ENCODE measurements around the gene N4BP2L1. TPM values are rescaled to one million over a fixed set of nuclear protein-coding genes. Genes with fewer than 3 reads are reported as not detected.

The N4BP2L1 gene
- total RNA-seq, 1 experiment from 2014 or later, result 1.1 TPM

DNA sequence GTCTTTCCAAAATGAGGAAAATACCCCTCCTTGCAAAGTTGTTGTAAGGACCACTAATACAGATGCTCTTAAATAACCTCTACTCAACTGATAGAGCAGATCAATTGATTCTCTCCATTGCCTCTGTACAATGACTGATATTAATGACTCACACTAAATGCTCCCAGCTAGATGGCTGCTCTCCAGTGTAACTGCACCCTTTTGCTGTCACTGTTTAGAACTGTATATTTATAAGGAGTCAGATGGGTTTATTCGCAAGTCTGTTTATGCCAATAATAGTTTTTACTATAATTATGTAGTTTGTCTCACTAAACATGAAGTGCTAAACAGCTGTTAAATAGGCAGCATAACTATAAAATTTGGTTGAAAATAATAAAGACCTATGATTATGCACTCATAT lies 21.0 kb upstream of the N4BP2L1 start:
- Histone ChIP-seq H3K36me3 (ENCODE audit: control insufficient read depth in 1 of 2, insufficient read depth in 2 of 2, low read length in 2 of 2) (no peaks in the 10 kb centered on the region), H3K27ac (ENCODE audit: low read depth, low read length) (no peak overlapping the region), H3K4me3 (replicated peaks in 1 of 2; ENCODE audit: low read depth in 1 of 2, low read length in 2 of 2) (no peak overlapping the region), H3K9me2 (ENCODE audit: insufficient read depth) (no peaks in the 10 kb centered on the region), H3K79me2 (ENCODE audit: insufficient read depth, low read length) (no peaks in the 10 kb centered on the region), H3K4me1 (ENCODE audit: control insufficient read depth in 1 of 2, insufficient read depth in 2 of 2, low read length in 2 of 2) (no peaks in the 10 kb centered on the region), H3K4me2 (ENCODE audit: low read length) (no peak overlapping the region), H3K9ac (ENCODE audit: low read length) (no peak overlapping the region), H3K9me3 (ENCODE audit: control insufficient read depth in 1 of 2, insufficient read depth in 1 of 2, low read depth in 1 of 2, low read length in 2 of 2) (no peaks in the 10 kb centered on the region), H4K20me1 (ENCODE audit: insufficient read depth) (no peaks in the 10 kb centered on the region), H2AFZ (ENCODE audit: low read depth, low read length, poor library complexity, severe bottlenecking) (no peak overlapping the region), H3K27me3 (ENCODE audit: insufficient read depth, low read length) (no peaks in the 10 kb centered on the region)
- BruUV-seq (replicated peaks), result no TSS peak
- DNase-seq (ENCODE audit: low read depth, low spot score), result no peak
- intact Hi-C loops (cut with micrococcal nuclease), result no loop called here
- TF ChIP-seq SRF (IDR thresholded peaks at IDR 0.05; ENCODE audit: low read depth) (no peak), RAD21 (IDR thresholded peaks at IDR 0.05; ENCODE audit: low read depth) (no peak), YY1 (IDR thresholded peaks at IDR 0.05; ENCODE audit: extremely low read depth, insufficient replicate concordance, low read depth, low read length) (no peak), EZH2phosphoT487 (IDR thresholded peaks at IDR 0.05; ENCODE audit: borderline replicate concordance) (no peak), TCF7L2 (IDR thresholded peaks at IDR 0.05; ENCODE audit: borderline replicate concordance, extremely low read depth, insufficient read depth, insufficient read length) (no peak), SP1 (IDR thresholded peaks at IDR 0.05; ENCODE audit: low read depth) (no peak)
- TF ChIP-seq, protein P1, sequence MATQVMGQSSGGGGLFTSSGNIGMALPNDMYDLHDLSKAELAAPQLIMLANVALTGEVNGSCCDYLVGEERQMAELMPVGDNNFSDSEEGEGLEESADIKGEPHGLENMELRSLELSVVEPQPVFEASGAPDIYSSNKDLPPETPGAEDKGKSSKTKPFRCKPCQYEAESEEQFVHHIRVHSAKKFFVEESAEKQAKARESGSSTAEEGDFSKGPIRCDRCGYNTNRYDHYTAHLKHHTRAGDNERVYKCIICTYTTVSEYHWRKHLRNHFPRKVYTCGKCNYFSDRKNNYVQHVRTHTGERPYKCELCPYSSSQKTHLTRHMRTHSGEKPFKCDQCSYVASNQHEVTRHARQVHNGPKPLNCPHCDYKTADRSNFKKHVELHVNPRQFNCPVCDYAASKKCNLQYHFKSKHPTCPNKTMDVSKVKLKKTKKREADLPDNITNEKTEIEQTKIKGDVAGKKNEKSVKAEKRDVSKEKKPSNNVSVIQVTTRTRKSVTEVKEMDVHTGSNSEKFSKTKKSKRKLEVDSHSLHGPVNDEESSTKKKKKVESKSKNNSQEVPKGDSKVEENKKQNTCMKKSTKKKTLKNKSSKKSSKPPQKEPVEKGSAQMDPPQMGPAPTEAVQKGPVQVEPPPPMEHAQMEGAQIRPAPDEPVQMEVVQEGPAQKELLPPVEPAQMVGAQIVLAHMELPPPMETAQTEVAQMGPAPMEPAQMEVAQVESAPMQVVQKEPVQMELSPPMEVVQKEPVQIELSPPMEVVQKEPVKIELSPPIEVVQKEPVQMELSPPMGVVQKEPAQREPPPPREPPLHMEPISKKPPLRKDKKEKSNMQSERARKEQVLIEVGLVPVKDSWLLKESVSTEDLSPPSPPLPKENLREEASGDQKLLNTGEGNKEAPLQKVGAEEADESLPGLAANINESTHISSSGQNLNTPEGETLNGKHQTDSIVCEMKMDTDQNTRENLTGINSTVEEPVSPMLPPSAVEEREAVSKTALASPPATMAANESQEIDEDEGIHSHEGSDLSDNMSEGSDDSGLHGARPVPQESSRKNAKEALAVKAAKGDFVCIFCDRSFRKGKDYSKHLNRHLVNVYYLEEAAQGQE (IDR thresholded peaks at IDR 0.05; ENCODE audit: low read depth), result no peak
- TF ChIP-seq, protein P2, sequence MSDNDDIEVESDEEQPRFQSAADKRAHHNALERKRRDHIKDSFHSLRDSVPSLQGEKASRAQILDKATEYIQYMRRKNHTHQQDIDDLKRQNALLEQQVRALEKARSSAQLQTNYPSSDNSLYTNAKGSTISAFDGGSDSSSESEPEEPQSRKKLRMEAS (IDR thresholded peaks at IDR 0.05), result no peak
- POLR2A ChIA-PET, result interaction anchor here (1.0 kb wide), 1 partner anchor 9 kb away, joined by 3 read pairs; no protein-coding TSS in a partner anchor
- CTCF ChIA-PET, result no interaction called here
- RAD21 ChIA-PET (ENCODE audit: low non-redundant PET in 1 of 2, low total read pairs in 2 of 2, uncharacterized antibody in 2 of 2, unreplicated experiment in 2 of 2), result no interaction called here
- ATAC-seq, result no peak

All from HCT116 (cell line).